CD4-positive, alpha-beta T cell treated with Interleukin-1 beta for 1 hour (primary cell): ENCODE data around the gene GRPEL1.
A peak's percentile ranks its signal among the peaks of the same experiment; 100 is the strongest.

ENCODE experiments used
- DNase-seq, 2 donors: peaks; one replicate each; pipeline ENCODE4 v3.0.0-alpha.2; 2020 to 2022

The GRPEL1 gene

GRCh38 chr4:7062816-7063215, 5.0 kb downstream of the GRPEL1 start:
- no peak for DNase-seq

DNA sequence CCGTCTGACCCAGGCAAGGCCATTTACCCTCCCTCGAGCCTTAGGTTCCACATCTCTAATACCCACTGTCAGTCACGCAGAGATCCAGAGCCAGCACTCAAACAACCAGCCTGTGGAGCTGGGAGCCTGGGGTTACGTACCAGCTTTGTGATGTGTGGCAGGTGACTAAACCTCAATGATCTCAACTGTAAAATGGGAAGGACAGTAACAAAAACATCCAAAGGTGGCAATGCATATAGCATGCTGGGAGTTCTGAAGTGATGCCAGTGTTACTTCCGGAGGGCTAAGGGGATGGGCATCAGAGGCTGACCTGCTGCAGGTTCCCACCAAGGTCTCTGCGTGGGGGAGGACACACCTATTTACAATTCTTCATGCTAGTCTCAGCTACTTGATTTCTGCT, 6.0 kb downstream of the GRPEL1 start:
- no peak for DNase-seq

- DNase-seq: no peak
Measured at GRCh38 chr4:7060346-7061150, 7.3 kb downstream of the GRPEL1 start.

DNA sequence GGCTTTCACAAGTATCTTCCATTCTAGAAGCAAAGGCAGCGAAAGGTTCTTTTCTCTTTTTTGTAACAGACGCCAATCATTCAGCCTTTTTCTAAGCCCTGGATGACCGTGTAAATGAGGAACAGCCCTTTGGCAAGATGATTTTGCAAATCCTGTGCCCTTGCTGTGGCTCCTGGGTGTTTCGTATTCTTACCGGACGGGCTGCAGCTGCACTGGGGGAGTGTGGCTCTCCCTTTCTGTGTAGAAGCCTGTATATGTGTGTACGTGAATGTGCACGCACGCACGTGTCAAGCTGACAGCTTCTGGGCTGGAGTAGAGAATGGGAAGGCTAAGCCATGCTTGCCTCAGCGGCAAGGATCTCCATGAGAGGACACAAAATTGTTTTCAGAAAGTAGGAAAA, 8.2 kb downstream of the GRPEL1 start:
- DNase-seq: no peak

DNA sequence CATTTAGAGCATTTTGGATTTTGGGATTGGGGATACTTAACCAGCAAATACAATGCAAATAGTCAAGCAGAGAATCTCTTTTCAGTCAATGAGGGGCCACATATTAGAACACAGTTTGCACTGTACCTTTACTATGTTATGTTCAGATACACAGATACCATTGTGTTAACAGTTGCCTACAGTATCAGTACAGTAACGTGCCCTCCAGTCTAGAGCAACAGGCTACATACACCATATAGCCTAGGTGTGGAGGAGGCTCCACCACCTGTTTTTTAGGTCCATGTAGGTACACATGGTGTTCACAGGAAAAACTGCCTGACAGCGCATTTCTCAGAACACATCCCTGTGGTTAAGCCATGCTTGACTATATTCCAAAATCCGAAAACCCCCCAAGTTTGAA, 9.1 kb downstream of the GRPEL1 start:
- DNase-seq: no peak

DNA sequence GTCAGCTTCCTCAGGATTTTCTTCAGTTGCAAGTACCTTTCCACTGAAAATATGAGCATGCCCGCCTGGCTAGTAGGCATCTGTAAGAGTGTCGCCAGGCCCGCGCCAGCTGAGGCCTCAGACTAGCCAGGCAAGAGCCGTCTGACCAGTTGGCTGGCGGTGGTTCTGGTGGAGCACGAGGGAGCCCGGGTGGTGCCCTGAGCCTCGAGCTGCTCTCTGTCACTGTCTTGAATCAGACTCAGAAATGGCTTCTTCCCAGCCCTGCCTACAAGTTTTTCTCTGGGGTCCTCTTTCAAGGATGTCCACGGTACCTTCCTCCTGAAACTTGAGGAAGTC, 11.9 kb downstream of the GRPEL1 start:
- no peak for DNase-seq

DNA sequence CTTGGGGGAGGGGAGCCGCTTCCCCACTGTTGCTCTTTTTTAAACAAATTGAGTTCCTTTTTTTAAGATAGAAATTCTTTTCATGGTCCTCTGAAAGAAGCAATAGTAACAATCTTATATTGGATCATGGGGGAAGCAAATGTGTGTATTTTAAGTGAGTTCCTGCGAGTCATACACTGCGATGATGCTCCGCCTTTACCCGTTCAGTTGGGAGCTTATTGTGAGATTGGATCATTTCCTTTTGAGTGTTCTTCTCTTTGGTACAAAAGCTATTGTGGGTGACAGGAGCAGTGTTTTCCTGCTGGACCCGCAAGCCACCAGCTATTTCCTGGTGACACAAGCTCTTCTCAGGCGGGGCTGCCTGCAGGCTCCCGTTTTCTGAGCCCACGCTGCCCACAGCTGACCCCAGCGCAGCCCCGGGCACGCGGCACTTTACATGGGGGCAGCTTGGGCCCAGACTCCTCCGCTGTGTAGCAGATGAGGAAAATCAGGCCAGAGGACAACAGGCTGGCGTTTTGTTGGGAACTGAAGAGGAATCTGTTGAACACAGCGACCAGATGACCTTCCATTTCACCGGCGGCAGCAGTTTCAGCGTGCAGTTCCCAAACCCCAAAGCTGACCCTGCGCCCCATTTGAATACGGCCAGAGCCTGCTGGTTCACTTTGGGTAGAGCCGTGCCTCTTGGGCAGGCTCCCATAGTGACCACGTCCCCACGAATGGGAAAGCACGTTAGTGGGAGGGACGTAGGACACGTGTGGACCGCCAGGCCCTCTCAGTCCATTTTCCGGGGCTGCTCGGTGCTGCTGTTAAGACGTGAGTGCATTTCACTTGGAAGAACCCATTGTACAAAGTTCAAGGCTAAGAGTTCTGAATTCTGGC, 12.5 kb downstream of the GRPEL1 start:
- DNase-seq: no peak

GRCh38 chr4:7054106-7054880, 13.6 kb downstream of the GRPEL1 start:
- no peak for DNase-seq

DNA sequence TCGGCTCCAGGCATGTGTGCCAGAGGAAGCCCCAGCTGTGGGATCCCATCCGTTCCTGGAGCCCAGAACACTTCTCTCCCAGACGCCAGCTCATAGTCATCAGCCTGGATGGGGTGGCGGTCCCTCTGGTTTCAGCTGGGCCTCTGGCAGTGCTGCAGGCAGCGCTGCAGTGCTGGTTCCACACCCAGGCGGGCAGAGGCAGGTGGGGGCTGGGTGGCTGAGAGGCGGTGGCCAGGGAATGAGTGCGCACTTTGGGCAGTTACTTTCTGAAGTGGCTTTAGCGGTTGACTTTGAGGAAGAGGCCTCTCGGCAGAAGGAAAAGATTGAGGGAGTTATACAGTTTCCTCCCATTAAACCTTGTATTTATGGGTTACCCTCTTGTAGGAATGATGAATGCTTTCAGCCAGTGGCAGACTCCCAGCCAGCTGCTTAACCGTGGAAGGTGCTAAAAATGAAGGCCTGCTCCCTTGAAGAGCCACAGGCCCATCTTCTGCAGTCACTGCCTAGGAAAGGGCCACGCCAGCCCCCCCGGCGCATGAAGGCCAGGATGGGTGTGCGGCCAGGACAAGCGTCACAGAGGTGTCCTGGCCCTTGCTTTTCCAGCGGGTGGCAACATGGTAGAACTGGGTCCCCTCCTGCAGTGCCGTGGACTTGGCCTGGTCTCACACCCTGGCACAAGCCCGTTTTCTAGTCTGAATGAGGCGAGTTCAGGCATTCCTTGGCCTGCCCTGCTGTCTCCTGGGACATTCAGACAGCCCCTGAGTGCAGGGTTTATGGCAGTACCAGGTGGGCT, 14.7 kb downstream of the GRPEL1 start:
- peak in 1 of 2 donors; percentile 53 for DNase-seq

DNA sequence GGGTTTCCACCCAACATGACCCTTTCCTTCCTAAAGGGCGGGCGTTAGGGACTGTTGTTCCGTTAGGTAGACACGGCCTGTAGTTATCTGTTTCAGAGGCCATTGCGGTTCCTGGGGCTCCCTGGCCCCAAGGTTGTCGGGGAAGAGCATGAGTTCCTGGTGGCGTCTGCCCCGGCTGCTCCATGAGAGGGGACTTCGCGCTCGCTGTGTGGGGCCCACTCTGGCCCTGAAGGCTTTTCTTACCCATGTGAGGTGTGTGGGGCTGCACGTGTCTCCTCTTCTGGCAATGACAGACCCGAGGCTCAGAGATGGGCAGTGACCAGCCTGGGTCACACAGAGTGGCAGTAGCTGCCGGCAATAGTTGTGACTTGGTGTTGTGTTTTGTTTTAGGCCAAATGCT, 15.6 kb downstream of the GRPEL1 start:
- no peak for DNase-seq

DNA sequence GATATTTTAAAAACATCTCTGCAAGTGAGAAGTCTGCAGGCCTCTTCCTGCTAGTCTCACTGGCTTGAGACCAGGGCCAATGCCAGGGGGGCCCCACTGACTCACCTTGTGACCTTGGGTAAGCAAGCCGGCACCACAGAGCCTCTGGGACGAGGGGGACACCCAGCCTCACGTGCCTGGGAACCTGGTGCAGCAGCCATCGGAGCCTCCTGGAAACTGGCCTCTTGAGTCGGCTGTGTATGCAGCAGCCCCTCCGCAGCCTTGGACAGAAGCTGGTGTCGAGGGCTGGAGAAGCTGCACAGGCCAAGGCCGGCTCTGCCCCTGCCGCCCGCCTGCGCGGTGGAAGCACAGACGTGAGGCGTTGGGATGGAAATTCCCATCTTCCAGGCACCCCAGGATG, 16.0 kb downstream of the GRPEL1 start:
- no peak for DNase-seq

GRCh38 chr4:7051144-7051495, 16.7 kb downstream of the GRPEL1 start:
- DNase-seq: no peak

DNA sequence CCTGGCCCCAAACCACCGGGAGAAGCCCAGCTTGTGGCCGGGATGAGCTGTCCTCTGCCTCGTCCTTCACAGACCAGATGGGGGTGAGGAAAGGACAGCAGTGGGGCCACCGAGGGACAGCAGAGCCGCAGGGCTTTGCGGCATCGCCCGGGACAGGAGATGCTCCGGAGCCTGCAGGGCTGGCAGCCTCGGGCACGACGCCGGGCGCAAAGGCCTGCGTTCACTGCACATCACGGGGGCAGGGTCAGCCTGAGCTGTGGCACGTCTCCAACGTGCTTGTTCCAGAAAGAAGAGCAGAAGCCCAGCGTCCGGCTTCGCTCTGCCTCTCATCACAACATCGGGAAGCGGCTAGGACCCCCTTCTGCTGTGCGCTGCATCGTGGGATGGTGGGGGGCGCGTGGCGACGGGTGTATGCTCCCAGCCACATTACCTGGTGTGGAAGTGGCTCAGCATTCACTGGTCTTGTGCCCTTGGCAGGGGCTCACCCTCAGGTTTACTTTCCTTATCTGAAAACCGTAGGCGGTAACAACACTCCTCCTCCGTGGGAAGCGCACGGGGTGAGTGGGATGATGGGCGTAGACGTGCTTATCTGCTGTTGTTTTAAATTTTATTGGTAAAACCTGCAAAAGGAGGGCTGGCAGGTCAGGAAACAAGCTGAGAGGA, 17.3 kb downstream of the GRPEL1 start:
- no peak for DNase-seq

DNA sequence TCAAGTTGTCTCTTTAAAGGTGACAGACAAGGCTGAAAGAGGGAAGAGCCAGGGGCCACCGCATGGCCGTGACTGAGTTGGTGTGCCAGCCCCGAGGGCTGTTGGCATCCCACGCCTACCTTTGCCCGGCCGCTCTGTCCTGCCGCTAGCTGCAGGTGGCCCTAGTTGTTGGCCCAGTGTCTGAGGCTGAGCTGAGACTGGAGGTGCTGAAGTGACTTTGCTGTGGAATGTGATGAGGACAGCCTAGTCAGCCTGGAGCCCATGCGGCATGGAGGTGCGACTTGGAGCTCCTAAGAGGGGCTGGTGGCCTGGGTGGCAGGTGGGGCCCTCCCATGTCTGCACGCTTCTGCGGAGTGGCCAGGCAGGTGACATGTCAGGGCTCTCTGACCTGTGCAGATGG, 18.1 kb downstream of the GRPEL1 start:
- DNase-seq: no peak

DNA sequence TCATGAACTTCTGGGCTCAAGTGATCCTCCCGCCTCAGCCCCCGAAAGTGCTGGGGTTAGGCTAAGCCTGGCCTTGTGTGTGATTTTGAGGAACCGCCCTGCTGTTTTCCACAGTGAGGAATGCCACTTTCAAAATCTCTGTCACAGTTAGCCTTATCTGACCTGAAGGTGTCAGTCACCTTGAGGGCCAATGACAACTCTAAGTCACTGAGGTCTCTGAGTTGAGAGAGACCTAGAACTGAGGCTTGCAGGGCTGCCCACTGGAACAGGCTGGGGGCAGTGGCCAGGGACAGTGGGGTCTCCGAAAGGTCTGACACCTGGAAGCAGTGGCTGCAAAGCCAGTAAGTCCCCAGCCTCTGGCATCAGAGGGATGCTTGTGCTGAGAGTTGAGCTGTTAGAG, 18.6 kb downstream of the GRPEL1 start:
- no peak for DNase-seq

- no peak for DNase-seq
Measured at GRCh38 chr4:7048642-7049041, 19.2 kb downstream of the GRPEL1 start.

GRCh38 chr4:7046971-7047370, 20.9 kb downstream of the GRPEL1 start:
- DNase-seq: no peak

DNA sequence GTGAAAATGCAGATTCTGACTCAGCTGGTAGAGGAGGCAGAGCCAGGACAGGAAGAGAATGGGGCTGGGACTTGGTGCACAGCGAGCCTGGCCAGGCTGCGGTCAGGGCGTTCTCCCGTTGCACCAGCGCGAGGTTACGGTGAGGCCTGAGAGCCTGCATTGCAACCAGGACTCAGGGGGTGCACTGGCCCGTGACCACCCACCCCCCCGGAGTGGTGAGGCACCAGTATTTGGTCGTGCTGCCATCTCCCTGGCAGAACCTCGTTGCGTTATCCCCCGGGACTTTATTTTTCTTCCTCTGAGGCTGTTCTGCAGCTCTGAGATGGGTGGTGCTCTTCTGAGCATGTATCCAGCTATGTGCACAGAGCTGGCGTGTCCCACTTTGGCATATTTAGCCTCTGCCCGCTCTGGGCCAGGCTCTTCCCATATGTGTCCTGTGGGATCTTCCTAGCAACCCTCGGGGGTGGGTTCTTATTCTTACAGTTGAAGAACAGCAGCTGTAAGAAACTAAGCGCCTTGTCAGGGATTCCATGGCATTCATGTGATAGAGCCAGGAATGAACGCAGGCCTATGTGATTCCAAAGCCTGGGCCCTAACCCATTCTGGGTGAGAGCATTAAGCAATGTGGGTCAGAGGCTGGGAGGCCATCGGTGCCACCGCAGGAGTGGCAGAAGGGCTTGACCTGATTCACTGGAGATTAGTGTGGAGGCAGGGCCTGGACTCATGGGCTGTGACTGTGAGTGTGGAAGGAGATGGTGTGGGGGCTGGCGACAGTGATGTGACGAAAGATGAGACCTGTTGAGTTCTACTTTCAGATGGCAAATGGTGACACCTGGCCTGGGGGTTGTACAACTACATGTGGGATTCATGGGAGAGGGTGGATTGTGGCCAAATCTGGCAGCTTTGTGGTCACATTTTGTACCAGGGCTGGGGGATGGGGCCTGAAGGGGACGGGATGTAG, 21.6 kb downstream of the GRPEL1 start:
- DNase-seq: no peak

DNA sequence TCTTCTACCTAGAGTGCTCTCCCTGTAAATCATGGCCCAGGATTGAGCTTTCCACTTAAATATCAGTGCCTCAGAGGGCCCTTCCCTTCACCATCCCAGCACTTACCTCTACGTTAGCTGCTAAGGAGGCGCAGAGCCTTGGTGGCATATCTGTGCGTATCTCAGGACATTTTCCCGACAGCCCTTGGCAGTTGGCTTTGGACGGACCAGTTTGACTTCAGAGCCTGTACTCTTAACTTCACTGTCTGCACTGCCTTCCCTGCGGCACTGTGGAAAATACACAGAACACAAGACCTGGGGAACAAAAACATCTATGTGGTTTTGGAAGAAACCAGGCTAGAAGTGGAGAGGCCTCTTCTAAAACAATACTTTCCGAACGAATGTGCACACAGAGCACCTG, 22.3 kb downstream of the GRPEL1 start:
- no peak for DNase-seq

DNA sequence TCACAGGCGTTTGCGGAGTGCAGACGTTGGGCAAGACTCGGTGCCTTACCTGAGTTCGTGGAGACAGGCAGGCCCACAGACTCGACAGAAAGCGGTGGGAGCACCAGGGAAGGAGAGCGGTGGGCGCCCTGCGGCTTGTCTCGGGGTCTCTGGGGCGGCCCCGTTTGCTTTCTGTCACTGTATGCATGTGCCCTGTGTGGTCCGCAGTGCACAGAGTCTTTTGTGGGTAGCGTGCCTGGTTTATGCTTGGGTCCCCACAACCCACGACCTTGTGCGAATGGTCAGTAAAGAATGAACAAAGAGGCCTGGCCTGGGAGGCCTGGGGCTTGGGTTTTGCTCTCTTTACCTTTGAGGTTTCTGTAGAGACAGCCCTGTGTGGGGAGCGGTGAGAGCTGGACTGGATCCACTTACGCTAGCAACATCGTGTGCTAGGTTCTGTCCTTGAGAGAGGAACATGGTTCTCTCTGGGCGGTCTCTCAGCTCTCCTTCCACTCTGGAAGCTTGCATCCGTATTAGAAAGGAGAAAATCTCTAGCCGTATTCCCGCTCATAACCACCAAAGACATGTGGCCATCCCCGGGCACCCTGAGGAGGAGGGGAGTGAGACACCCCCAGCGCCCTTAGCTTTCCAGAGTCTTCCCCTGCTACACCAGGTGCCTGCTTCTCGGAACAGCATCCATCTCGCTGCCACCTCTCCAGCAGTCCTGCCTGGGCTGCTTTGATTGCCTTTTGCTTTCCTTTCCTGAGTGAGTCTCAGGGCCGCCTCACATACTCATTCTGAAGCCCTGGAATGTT, 23.5 kb downstream of the GRPEL1 start:
- DNase-seq: no peak
